SK-N-DZ (cell line): Measurements from ENCODE around the gene GNAS.

ENCODE experiments used
- DNase-seq: peaks from one replicate; pipeline ENCODE4 v3.0.0-alpha.2; 2015; ENCODE audit warnings: low spot score

The GNAS gene

GRCh38 chr20:58880441-58880840 lies 27.9 kb downstream of the GNAS start:
- DNase-seq = no peak

- no peak for DNase-seq
Measured at GRCh38 chr20:58880994-58881752, 28.7 kb downstream of the GNAS start.

GRCh38 chr20:58882704-58883089 lies 30.2 kb downstream of the GNAS start:
- no peak for DNase-seq

- DNase-seq = no peak
Measured at GRCh38 chr20:58883241-58883691, 30.8 kb downstream of the GNAS start.

- DNase-seq = no peak
Measured at GRCh38 chr20:58884966-58885365, 32.5 kb downstream of the GNAS start.

GRCh38 chr20:58886546-58886945 lies 34.0 kb downstream of the GNAS start:
- DNase-seq = no peak

- no peak for DNase-seq
Measured at GRCh38 chr20:58888103-58888502, 35.6 kb downstream of the GNAS start.

- peak; percentile 64 for DNase-seq
Measured at GRCh38 chr20:58888521-58889333, 36.2 kb downstream of the GNAS start.

- no peak for DNase-seq
Measured at GRCh38 chr20:58889334-58889760, 36.8 kb downstream of the GNAS start.

- DNase-seq = no peak
Measured at GRCh38 chr20:58889798-58890517, 37.4 kb downstream of the GNAS start.

GRCh38 chr20:58890518-58891085 lies 38.1 kb downstream of the GNAS start:
- DNase-seq = peak; percentile 91

GRCh38 chr20:58891086-58891717 lies 38.7 kb downstream of the GNAS start:
- DNase-seq = no peak

- DNase-seq = peak; percentile 68
Measured at GRCh38 chr20:58891718-58892140, 39.2 kb downstream of the GNAS start.

GRCh38 chr20:58892141-58892931 lies 39.8 kb downstream of the GNAS start:
- DNase-seq = peak; percentile 81

GRCh38 chr20:58892932-58893224 lies 40.4 kb downstream of the GNAS start:
- DNase-seq = peak; percentile 67

GRCh38 chr20:58893355-58894120 lies 41.0 kb downstream of the GNAS start:
- no peak for DNase-seq

- no peak for DNase-seq
Measured at GRCh38 chr20:58894652-58895447, 42.3 kb downstream of the GNAS start.

- no peak for DNase-seq
Measured at GRCh38 chr20:58895448-58896180, 43.1 kb downstream of the GNAS start.
